IMR-90 (cell line): ENCODE results near the gene HIVEP1. TPM values are rescaled to one million over a fixed set of nuclear protein-coding genes. Genes with fewer than 3 reads are reported as not detected.
A peak's percentile ranks its signal among the peaks of the same experiment; 100 is the strongest.

Experiments
- ATAC-seq: fragments of 200-7000 bp; cut with Tn5 transposase; 2 replicates; pipeline ENCODE4 v1.9.1; 2020; ENCODE audit warnings: low read depth, mild to moderate bottlenecking, moderate library complexity
- BruUV-seq: library from RNA; stranded (reverse); fragments of 400-500 nt; replicated peaks from 2 replicates; lab custom pipeline; 2021; lab: Mats Ljungman, UMichigan
- CTCF ChIA-PET: fragments of 300-600 bp; formaldehyde crosslinking; extraction: SDS; loops from one replicate; lab custom pipeline; 2021; ENCODE audit warnings: antibody characterized with exemption; lab: Yijun Ruan, JAX
- POLR2A ChIA-PET: fragments of 300-600 bp; sonication (Branson Sonifier 250); formaldehyde crosslinking; loops from one replicate; lab custom pipeline; 2022; ENCODE audit warnings: antibody characterized with exemption; ENCODE audit not compliant: unreplicated experiment; lab: Charles Lee
- DNase-seq: peaks from one replicate; pipeline ENCODE4 v3.0.0; 2013
- H2AFZ ChIP-seq: replicated peaks from 2 replicates; pipeline ENCODE3; 2013; ENCODE audit warnings: low read length, mild to moderate bottlenecking; ENCODE audit not compliant: poor library complexity
- H2AK5ac ChIP-seq: 2 replicates; pipeline ENCODE4 v1.6.1; 2013; ENCODE audit warnings: low read depth, low read length, inconsistent platforms
- H2AK9ac ChIP-seq: replicated peaks from 2 replicates; pipeline ENCODE3; 2013; ENCODE audit warnings: mild to moderate bottlenecking, low read depth, low read length, moderate library complexity; ENCODE audit not compliant: poor library complexity
- H2BK120ac ChIP-seq: 2 replicates; pipeline ENCODE4 v1.6.1; 2013; ENCODE audit warnings: low read depth, low read length, inconsistent platforms
- H2BK15ac ChIP-seq: 3 replicates; pipeline ENCODE4 v1.6.1; 2013; ENCODE audit warnings: low read depth, low read length, inconsistent platforms
- H2BK20ac ChIP-seq: 2 replicates; pipeline ENCODE4 v1.6.1; 2013; ENCODE audit warnings: low read depth, mild to moderate bottlenecking, inconsistent platforms, low read length, moderate library complexity
- H2BK5ac ChIP-seq: 2 replicates; pipeline ENCODE4 v1.6.1; 2013; ENCODE audit warnings: mild to moderate bottlenecking, low read depth, low read length, inconsistent platforms; ENCODE audit not compliant: poor library complexity, severe bottlenecking
- H3K14ac ChIP-seq: replicated peaks from 2 replicates; pipeline ENCODE4 v1.6.1; 2013; ENCODE audit warnings: low read depth, low read length, inconsistent platforms
- H3K18ac ChIP-seq: 2 replicates; pipeline ENCODE4 v1.6.1; 2013; ENCODE audit warnings: low read depth, low read length, control low read depth
- H3K23ac ChIP-seq: 2 replicates; pipeline ENCODE4 v1.6.1; 2013; ENCODE audit warnings: low read depth, low read length, inconsistent platforms
- H3K27ac ChIP-seq: 2 replicates; pipeline ENCODE4 v1.5.1; 2013; ENCODE audit warnings: mild to moderate bottlenecking, control low read depth, low read length; ENCODE audit not compliant: insufficient read depth
- H3K27me3 ChIP-seq: 2 replicates; pipeline ENCODE4 v1.6.1; 2013; ENCODE audit warnings: low read length; ENCODE audit not compliant: control insufficient read depth, insufficient read depth
- H3K36me3 ChIP-seq: 2 replicates; pipeline ENCODE4 v1.6.1; 2013; ENCODE audit warnings: low read length, mixed read lengths; ENCODE audit not compliant: control insufficient read depth, insufficient read depth
- H3K4ac ChIP-seq: 2 replicates; pipeline ENCODE4 v1.6.1; 2013; ENCODE audit warnings: low read depth, low read length, inconsistent platforms
- H3K4me1 ChIP-seq: 2 replicates; pipeline ENCODE4 v1.6.1; 2013; ENCODE audit warnings: low read length, mixed read lengths; ENCODE audit not compliant: control insufficient read depth, insufficient read depth
- H3K4me2 ChIP-seq: 2 replicates; pipeline ENCODE4 v1.6.1; 2013; ENCODE audit warnings: low read depth, mild to moderate bottlenecking, control low read depth, low read length, moderate library complexity
- H3K4me3 ChIP-seq: 2 replicates; pipeline ENCODE4 v1.5.1; 2013; ENCODE audit warnings: low read depth, mild to moderate bottlenecking, control low read depth, low read length, moderate library complexity; ENCODE audit not compliant: insufficient read depth
- H3K56ac ChIP-seq: 2 replicates; pipeline ENCODE4 v1.6.1; 2013; ENCODE audit warnings: low read length, inconsistent platforms; ENCODE audit not compliant: insufficient read depth; ENCODE audit errors: extremely low read depth
- H3K79me1 ChIP-seq, 2 experiments: 2 replicates each; pipeline ENCODE4 v1.6.1; 2013; ENCODE audit warnings: low read length in 2 of 2, inconsistent platforms in 1 of 2, low read depth in 1 of 2
- H3K9ac ChIP-seq: 2 replicates; pipeline ENCODE4 v1.6.1; 2013; ENCODE audit warnings: low read depth, low read length, control low read depth
- H3K9me1 ChIP-seq: 2 replicates; pipeline ENCODE4 v1.6.1; 2013; ENCODE audit warnings: low read length, inconsistent platforms; ENCODE audit not compliant: insufficient read depth
- H3K9me3 ChIP-seq: 2 replicates; pipeline ENCODE4 v1.6.1; 2013; ENCODE audit warnings: low read length; ENCODE audit not compliant: control insufficient read depth, insufficient read depth
- H4K20me1 ChIP-seq: 2 replicates; pipeline ENCODE4 v1.6.1; 2013; ENCODE audit warnings: low read length, inconsistent platforms; ENCODE audit not compliant: insufficient read depth
- H4K5ac ChIP-seq: 2 replicates; pipeline ENCODE4 v1.6.1; 2013; ENCODE audit warnings: mild to moderate bottlenecking, low read depth, low read length, control low read depth
- H4K8ac ChIP-seq, 2 experiments: 2 replicates each; pipeline ENCODE4 v1.6.1; 2013; ENCODE audit warnings: low read depth in 2 of 2, low read length in 2 of 2, control low read depth in 1 of 2, inconsistent platforms in 1 of 2
- H4K91ac ChIP-seq: 2 replicates; pipeline ENCODE4 v1.6.1; 2013; ENCODE audit warnings: low read depth, low read length, inconsistent platforms; ENCODE audit not compliant: insufficient read depth
- CHD1 ChIP-seq: IDR thresholded peaks from 2 replicates; pipeline ENCODE4 v1.6.1; 2012; ENCODE audit warnings: low read depth, low read length, improper control_type of control experiment
- CTCF ChIP-seq: conservative IDR thresholded peaks from 2 replicates; pipeline ENCODE4 v1.5.1; 2012; ENCODE audit warnings: mild to moderate bottlenecking, low read depth, low read length, improper control_type of control experiment
- ELK1 ChIP-seq: fragments of 150-350 bp; IDR thresholded peaks from 2 replicates; pipeline ENCODE4 v1.6.1; 2016; ENCODE audit warnings: low read depth, mild to moderate bottlenecking, low read length, moderate library complexity, borderline replicate concordance
- POLR2A ChIP-seq: IDR thresholded peaks from 2 replicates; pipeline ENCODE4 v1.6.1; 2012; ENCODE audit warnings: mild to moderate bottlenecking, low read depth, low read length
- RAD21 ChIP-seq: IDR thresholded peaks from 2 replicates; pipeline ENCODE4 v1.6.1; 2012; ENCODE audit warnings: low read length, improper control_type of control experiment
- RFX5 ChIP-seq: IDR thresholded peaks from 2 replicates; pipeline ENCODE4 v1.8.0; 2012; ENCODE audit warnings: low read depth, mild to moderate bottlenecking, low read length, moderate library complexity
- SMC3 ChIP-seq: fragments of 150-350 bp; IDR thresholded peaks from 2 replicates; pipeline ENCODE4 v1.6.1; 2016; ENCODE audit warnings: low read depth, mild to moderate bottlenecking, antibody characterized with exemption, low read length, moderate library complexity
- WGBS, 2 experiments: methylation state at CpG; one replicate each; pipeline versions ENCODE4 v1.1.5 to v1.1.7; 2013; ENCODE audit warnings: missing lambda C conversion rate in 2 of 2; ENCODE audit not compliant: insufficient read length in 1 of 2; ENCODE audit errors: extremely low coverage in 2 of 2; 5-methylcytosine and 5-hydroxymethylcytosine counted together
- dilution Hi-C: fragments of 300-500 bp; cut with HindIII; formaldehyde crosslinking; loops from one replicate; pipeline ENCODE4 v1.14.3; 2018; ENCODE audit warnings: low sequenced_read_pairs; ENCODE audit not compliant: unreplicated experiment
- in situ Hi-C: fragments of 300-500 bp; cut with MboI; formaldehyde crosslinking; loops from 3 replicates; pipeline ENCODE4 v1.14.3; 2019; ENCODE audit warnings: low sequenced_read_pairs, inconsistent platforms, mixed read lengths
- intact Hi-C: fragments of 100-400 bp; cut with micrococcal nuclease; formaldehyde crosslinking; loops from 2 replicates; pipeline ENCODE4 v1.10.0; 2022
- polyA plus RNA-seq, 3 experiments: library from polyadenylated mRNA; depleted of rRNA; stranded (reverse); fragments of >200 nt; gene quantifications; 2 replicates each; pipeline ENCODE4 v1.2.3, GENCODE V29; 2012; ENCODE audit warnings: low replicate concordance in 1 of 3
- total RNA-seq: library from RNA; depleted of rRNA; stranded (reverse); fragments of >200 nt; gene quantifications from 2 replicates; pipeline ENCODE4 v1.2.3, GENCODE V29; 2012

Gene HIVEP1
- total and polyA plus RNA-seq, 2 of the 4 experiments (the other 2 are of a cell fraction), result 13.0 to 17.2 TPM

GRCh38 chr6:12150812-12151432 is 138.8 kb downstream of the HIVEP1 start:
- Histone ChIP-seq H3K9me1 (peaks cover 13% of the 10 kb centered on the region), H3K36me3 (no peaks in the 10 kb centered on the region; the same call in 1 of the 2 replicates), H2BK5ac (no peak overlapping the region), H4K8ac (no peak overlapping the region), H3K9ac (no peak overlapping the region), H2BK15ac (no peak overlapping the region), H2BK120ac (no peak overlapping the region), H3K4me1 (peaks cover 12% of the 10 kb centered on the region), H3K4me2 (no peak overlapping the region), H2BK20ac (no peak overlapping the region), H4K91ac (no peak overlapping the region), H3K27ac (no peak overlapping the region), H2AK9ac (no peak overlapping the region), H3K4ac (no peak overlapping the region), H4K20me1 (no peaks in the 10 kb centered on the region), H2AFZ (no peak overlapping the region), H3K79me1 (peaks cover 3 to 20% of the 10 kb centered on the region in 2 experiments; a peak in 3 of 4 replicates), H3K23ac (no peak overlapping the region), H4K5ac (no peak overlapping the region), H3K4me3 (no peak overlapping the region), H3K27me3 (no peaks in the 10 kb centered on the region), H3K9me3 (no peaks in the 10 kb centered on the region), H3K14ac (no peak overlapping the region), H3K56ac (no peak overlapping the region), H2AK5ac (no peak overlapping the region), H3K18ac (no peak overlapping the region)
- no CpG with 5 or more reads among the region's 7 CpGs for WGBS, 2 experiments
- intact Hi-C loops (no loop called here), dilution Hi-C loops (no loop called here), in situ Hi-C loops (no loop called here)
- ChIA-PET POLR2A (no interaction called here), CTCF (interaction anchor here (1.5 kb wide), 1 partner anchor 9 kb away, joined by 4 read pairs; no protein-coding TSS in a partner anchor)
- no peak for TF ChIP-seq CHD1
- TF ChIP-seq RFX5, result no peak
- TF ChIP-seq CTCF, result peak; percentile 41
- TF ChIP-seq SMC3, result peak; percentile 44
- TF ChIP-seq RAD21, result peak; percentile 52
- TF ChIP-seq ELK1, result no peak
- no peak for TF ChIP-seq POLR2A
- BruUV-seq, result no TSS peak
- no peak for DNase-seq
- ATAC-seq, result no peak
